K562 treated with DMSO at 1 percent for 24 hours (cell line): Measurements from ENCODE around the gene IQCF2. TPM values are rescaled to one million over a fixed set of nuclear protein-coding genes. Genes with fewer than 3 reads are reported as not detected.

Experiments used
- total RNA-seq: library from RNA; unstranded; fragments of 300-600 nt; gene quantifications from 2 replicates; pipeline ENCODE4 v1.2.3, GENCODE V29; 2022; ENCODE audit warnings: low read depth; ENCODE audit not compliant: insufficient read depth

Gene IQCF2
- not detected in 2 replicates for total RNA-seq

GRCh38 chr3:51860703-51861665 lies at the start of gene IQCF2:
TSS of gene IQCF2 (plus strand) at chr3:51861615. CDS start at chr3:51861667, 52 bp downstream.

GRCh38 chr3:51875501-51875900 lies 14.1 kb downstream of the IQCF2 start, which contains the start of gene IQCF5:
TSS of gene IQCF5 (minus strand) at chr3:51875601. CDS start at chr3:51875531, 70 bp downstream.

Other genes starting within 250 kb of the IQCF2 start
- 46.1 and 49.0 TPM in 2 replicates for gene TEX264, start 190.4 kb upstream of the IQCF2 start, total RNA-seq
- gene GRM2, start 154.5 kb upstream of the IQCF2 start, total RNA-seq, result 0.22 TPM in 1 of 2 replicates, not detected in the other
- not detected in 2 replicates for gene IQCF6, start 82.4 kb upstream of the IQCF2 start, total RNA-seq
- not detected in 2 replicates for gene IQCF5, start 14.0 kb downstream of the IQCF2 start, total RNA-seq
- gene IQCF1, start 41.7 kb downstream of the IQCF2 start, total RNA-seq, result not detected in 2 replicates
- 18.8 and 23.0 TPM in 2 replicates for gene RRP9, start 80.3 kb downstream of the IQCF2 start, total RNA-seq
- gene PARP3, start 80.7 kb downstream of the IQCF2 start, total RNA-seq, result 3.2 and 4.4 TPM in 2 replicates
- gene GPR62, start 93.8 kb downstream of the IQCF2 start, total RNA-seq, result 0.15 TPM in 1 of 2 replicates, not detected in the other
- gene PCBP4, start 105.8 kb downstream of the IQCF2 start, total RNA-seq, result 12.4 and 14.2 TPM in 2 replicates
- 65.2 and 70.8 TPM in 2 replicates for gene ABHD14B, start 112.4 kb downstream of the IQCF2 start, total RNA-seq
- 33.0 and 33.4 TPM in 2 replicates for gene ABHD14A, start 113.4 kb downstream of the IQCF2 start, total RNA-seq
- 47.6 and 57.4 TPM in 2 replicates for gene ACY1, start 121.9 kb downstream of the IQCF2 start, total RNA-seq
- gene RPL29, start 134.3 kb downstream of the IQCF2 start, total RNA-seq, result 2,372 and 2,568 TPM in 2 replicates
- 8.3 and 9.0 TPM in 2 replicates for gene DUSP7, start 195.0 kb downstream of the IQCF2 start, total RNA-seq